Measurements from ENCODE around the gene ABO. TPM values are rescaled to one million over a fixed set of nuclear protein-coding genes. Genes with fewer than 3 reads are reported as not detected.
"Not testable (repeated sequence)": the region's sequence is repeated elsewhere in the genome, so short reads cannot be mapped to it uniquely, and the experiment has no call there.

ABO gene
- total RNA-seq, 4 donors from 2014 or later, result 2.6 to 17.9 (median 7.9) TPM

DNA sequence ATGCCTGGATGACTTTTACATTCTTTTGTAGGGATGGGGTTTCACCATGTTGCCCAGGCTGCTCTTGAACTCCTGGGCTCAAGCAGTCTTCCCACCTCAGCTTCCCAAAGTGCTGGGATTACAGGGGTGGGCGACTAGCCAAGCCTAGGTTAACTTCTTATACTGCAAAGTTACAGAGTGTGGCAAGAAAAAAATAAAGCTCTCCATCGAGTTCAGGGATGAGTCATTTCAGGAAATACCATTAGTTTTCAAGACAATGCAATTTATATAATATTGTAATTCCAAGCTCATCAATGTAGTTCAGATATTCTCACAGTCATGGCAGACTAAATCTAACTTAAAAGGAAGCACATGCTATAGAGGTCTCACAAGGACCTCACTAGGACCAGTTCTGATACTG lies 11.5 kb upstream of the ABO start:
- H3K4me1 ChIP-seq, result no peaks in the 10 kb centered on the region
- no peaks in the 10 kb centered on the region for H3K36me3 ChIP-seq
- no peaks in the 10 kb centered on the region for H3K9me3 ChIP-seq
- DNase-seq (ENCODE audit: low spot score in 2 of 2), result peak in 1 of 2 donors; percentile 9
- no peak overlapping the region for H3K4me3 ChIP-seq
- TF ChIP-seq POLR2A (IDR thresholded peaks at IDR 0.05) (no peak), EP300 (IDR thresholded peaks at IDR 0.05) (no peak), POLR2AphosphoS5 (IDR thresholded peaks at IDR 0.05) (no peak)
- TF ChIP-seq, protein P1, sequence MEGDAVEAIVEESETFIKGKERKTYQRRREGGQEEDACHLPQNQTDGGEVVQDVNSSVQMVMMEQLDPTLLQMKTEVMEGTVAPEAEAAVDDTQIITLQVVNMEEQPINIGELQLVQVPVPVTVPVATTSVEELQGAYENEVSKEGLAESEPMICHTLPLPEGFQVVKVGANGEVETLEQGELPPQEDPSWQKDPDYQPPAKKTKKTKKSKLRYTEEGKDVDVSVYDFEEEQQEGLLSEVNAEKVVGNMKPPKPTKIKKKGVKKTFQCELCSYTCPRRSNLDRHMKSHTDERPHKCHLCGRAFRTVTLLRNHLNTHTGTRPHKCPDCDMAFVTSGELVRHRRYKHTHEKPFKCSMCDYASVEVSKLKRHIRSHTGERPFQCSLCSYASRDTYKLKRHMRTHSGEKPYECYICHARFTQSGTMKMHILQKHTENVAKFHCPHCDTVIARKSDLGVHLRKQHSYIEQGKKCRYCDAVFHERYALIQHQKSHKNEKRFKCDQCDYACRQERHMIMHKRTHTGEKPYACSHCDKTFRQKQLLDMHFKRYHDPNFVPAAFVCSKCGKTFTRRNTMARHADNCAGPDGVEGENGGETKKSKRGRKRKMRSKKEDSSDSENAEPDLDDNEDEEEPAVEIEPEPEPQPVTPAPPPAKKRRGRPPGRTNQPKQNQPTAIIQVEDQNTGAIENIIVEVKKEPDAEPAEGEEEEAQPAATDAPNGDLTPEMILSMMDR (IDR thresholded peaks at IDR 0.05), result no peak
- WGBS, result 31% methylated on average over 2 of the region's 2 CpGs
- no peak overlapping the region for H3K27ac ChIP-seq
- no peaks in the 10 kb centered on the region for H3K27me3 ChIP-seq

GRCh38 chr9:133285252-133285775 lies 10.3 kb upstream of the ABO start:
- DNase-seq (ENCODE audit: low spot score in 2 of 2), result peak in 1 of 2 donors; percentile 12
- Histone ChIP-seq H3K27ac (no peak overlapping the region), H3K9me3 (no peaks in the 10 kb centered on the region), H3K27me3 (peaks cover 5% of the 10 kb centered on the region), H3K4me1 (no peaks in the 10 kb centered on the region), H3K36me3 (no peaks in the 10 kb centered on the region), H3K4me3 (no peak overlapping the region)
- whole genome bisulfite sequencing, result 62% methylated on average over 6 of the region's 6 CpGs
- TF ChIP-seq, protein P1 (IDR thresholded peaks at IDR 0.05), result no peak
- TF ChIP-seq EP300 (IDR thresholded peaks at IDR 0.05) (no peak), POLR2A (IDR thresholded peaks at IDR 0.05) (no peak), POLR2AphosphoS5 (IDR thresholded peaks at IDR 0.05) (no peak)

DNA sequence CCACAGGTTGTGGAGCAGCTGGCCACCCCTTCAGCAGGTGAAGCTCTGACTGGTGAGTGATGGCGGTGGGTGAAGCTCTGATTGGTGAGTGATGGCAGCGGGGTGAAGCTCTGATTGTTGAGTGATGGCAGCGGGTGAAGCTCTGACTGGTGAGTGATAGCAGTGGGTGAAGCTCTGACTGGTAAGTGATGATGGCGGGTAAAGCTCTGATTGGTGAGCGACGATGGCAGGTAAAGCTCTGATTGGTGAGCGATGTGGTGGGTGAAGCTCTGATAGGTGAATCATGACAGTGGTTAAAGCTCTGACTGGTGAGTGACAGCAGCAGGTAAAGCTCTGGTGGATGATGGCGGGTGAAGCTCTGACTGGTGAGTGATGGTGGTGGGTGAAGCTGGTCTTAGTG lies 9.4 kb upstream of the ABO start:
- WGBS, result 94% methylated on average over 8 of the region's 8 CpGs
- peak in 1 of 2 donors; percentile 48 for DNase-seq (ENCODE audit: low spot score in 2 of 2)
- TF ChIP-seq POLR2A (IDR thresholded peaks at IDR 0.05) (no peak), POLR2AphosphoS5 (IDR thresholded peaks at IDR 0.05) (no peak), EP300 (IDR thresholded peaks at IDR 0.05) (no peak)
- TF ChIP-seq, protein P1 (IDR thresholded peaks at IDR 0.05), result no peak

DNA sequence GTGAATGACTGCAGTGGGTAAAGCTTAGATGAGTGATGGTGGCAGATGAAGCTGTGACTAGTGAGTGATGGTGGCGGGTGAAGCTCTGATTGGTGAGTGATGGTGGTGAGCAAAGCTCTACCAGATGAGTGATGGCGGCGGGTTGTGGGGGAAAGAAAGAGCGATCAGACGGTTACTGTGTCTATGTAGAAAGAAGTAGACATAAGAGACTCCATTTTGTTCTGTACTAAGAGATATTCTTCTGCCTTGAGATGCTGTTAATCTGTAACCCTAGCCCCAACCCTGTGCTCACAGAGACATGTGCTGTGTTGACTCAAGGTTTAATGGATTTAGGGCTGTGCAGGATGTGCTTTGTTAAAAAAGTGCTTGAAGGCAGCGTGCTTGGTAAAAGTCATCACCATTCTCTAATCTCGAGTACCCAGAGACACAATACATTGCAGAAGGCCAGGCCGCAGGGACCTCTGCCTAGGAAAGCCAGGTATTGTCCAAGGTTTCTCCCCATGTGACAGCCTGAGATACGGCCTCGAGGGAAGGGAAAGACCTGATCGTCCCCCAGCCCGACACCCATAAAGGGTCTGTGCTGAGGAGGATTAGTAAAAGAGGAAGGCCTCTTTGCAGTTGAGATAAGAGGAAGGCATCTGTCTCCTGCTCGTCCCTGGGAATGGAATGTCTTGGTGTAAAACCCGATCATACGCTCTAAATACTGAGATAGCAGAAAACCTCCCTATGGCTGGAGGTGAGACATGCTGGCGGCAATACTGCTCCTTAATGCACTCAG lies 8.4 kb upstream of the ABO start:
- DNase-seq (ENCODE audit: low spot score in 2 of 2), result peak in 1 of 2 donors; percentile 47
- WGBS, result 75% methylated on average over 16 of the region's 16 CpGs
- not testable (repeated sequence) for H3K9me3 ChIP-seq, H3K4me1 ChIP-seq, H3K27ac ChIP-seq, H3K4me3 ChIP-seq, H3K36me3 ChIP-seq
- H3K27me3 ChIP-seq, result peaks cover 11% of the 10 kb centered on the region

More for the DNA sequence above, 9.4 kb upstream of the ABO start:
- Histone ChIP-seq H3K27me3 (peaks cover 9% of the 10 kb centered on the region), H3K27ac (no peak overlapping the region), H3K9me3 (no peaks in the 10 kb centered on the region), H3K36me3 (no peaks in the 10 kb centered on the region), H3K4me1 (no peaks in the 10 kb centered on the region), H3K4me3 (no peak overlapping the region)

DNA sequence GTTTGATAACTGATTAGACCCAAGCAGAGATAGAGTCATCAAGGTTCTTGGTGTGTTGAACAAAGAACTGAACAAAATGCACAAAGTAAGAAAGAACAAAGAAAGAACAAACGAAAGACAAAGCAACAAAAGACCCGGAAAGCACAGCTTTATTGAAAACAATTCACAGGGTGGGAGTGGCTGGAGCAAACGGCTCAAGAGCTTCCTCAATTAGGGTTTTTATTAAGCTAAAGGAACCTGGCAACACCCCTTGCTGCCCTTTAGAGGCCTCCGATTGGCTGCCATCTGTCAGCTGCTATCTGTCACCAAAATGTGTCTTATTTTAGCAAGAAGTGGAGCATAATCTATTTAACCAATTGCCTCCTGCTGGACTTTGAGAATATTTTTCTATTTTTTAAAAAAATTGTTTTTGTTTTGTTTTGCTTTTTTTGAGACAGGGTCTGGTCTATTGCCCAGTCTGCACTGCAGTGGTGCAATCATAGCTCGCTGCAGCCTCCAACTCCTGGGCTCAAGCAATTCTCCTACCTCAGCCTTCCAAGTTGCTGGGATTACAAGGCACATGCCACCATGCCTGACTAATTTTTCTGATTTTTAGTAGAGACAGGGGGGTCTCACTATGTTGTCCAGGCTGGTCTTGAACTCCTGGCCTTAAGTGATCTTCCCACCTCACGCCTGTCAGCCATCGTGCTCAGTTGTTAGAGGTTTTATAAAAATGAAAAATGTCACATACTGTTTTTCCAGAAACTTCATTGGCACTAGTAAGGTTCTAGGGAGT lies 7.7 kb upstream of the ABO start:
- DNase-seq (ENCODE audit: low spot score in 2 of 2), result peak in 1 of 2 donors; percentile 41
- H3K4me1 ChIP-seq, result no peaks in the 10 kb centered on the region
- no peak overlapping the region for H3K27ac ChIP-seq
- 62% methylated on average over 7 of the region's 7 CpGs for WGBS
- H3K27me3 ChIP-seq, result peaks cover 15% of the 10 kb centered on the region
- no peaks in the 10 kb centered on the region for H3K36me3 ChIP-seq
- no peak overlapping the region for H3K4me3 ChIP-seq
- TF ChIP-seq EP300 (IDR thresholded peaks at IDR 0.05), result no peak
- TF ChIP-seq, protein P1 (IDR thresholded peaks at IDR 0.05), result no peak
- TF ChIP-seq POLR2AphosphoS5 (IDR thresholded peaks at IDR 0.05), result no peak
- TF ChIP-seq POLR2A (IDR thresholded peaks at IDR 0.05), result no peak
- no peaks in the 10 kb centered on the region for H3K9me3 ChIP-seq

Data from suprapubic skin (tissue), 4 donors.